RWPE2 (cell line): ENCODE measurements around the gene MYL10.

ENCODE experiments used
- ATAC-seq: fragments of 200-7000 bp; cut with Tn5 transposase; 3 replicates; pipeline ENCODE4 v1.9.1; 2021; ENCODE audit warnings: low read depth
- DNase-seq: peaks from one replicate; pipeline ENCODE4 v3.0.0-alpha.2; 2020; ENCODE audit warnings: low spot score
- H3K27ac ChIP-seq: fragments of 450-650 bp; 2 replicates; pipeline ENCODE4 v1.5.1; 2017; ENCODE audit warnings: mild to moderate bottlenecking; ENCODE audit not compliant: poor library complexity, severe bottlenecking
- H3K27me3 ChIP-seq: fragments of 250-450 bp; sonication (Bioruptor Pico); 2 replicates; pipeline ENCODE4 v1.5.1; 2021; ENCODE audit warnings: mild to moderate bottlenecking, moderate library complexity; ENCODE audit not compliant: insufficient read depth, poor library complexity, severe bottlenecking
- H3K36me3 ChIP-seq: fragments of 250-450 bp; sonication (Bioruptor Pico); 2 replicates; pipeline ENCODE4 v1.5.1; 2020; ENCODE audit warnings: low read depth, mild to moderate bottlenecking, moderate library complexity
- H3K4me1 ChIP-seq: fragments of 250-450 bp; sonication (Bioruptor Pico); 2 replicates; pipeline ENCODE4 v1.5.1; 2021; ENCODE audit warnings: mild to moderate bottlenecking, moderate library complexity; ENCODE audit not compliant: insufficient read depth, poor library complexity, severe bottlenecking
- H3K4me3 ChIP-seq: fragments of 250-450 bp; sonication (Bioruptor Pico); 2 replicates; pipeline ENCODE4 v1.5.1; 2021; ENCODE audit warnings: mild to moderate bottlenecking, moderate library complexity; ENCODE audit not compliant: severe bottlenecking
- H3K9me3 ChIP-seq: fragments of 250-450 bp; sonication (Bioruptor Pico); 2 replicates; pipeline ENCODE4 v1.5.1; 2021; ENCODE audit warnings: mild to moderate bottlenecking, moderate library complexity; ENCODE audit not compliant: severe bottlenecking
- TF ChIP-seq, protein P1 (sequence below): fragments of 450-650 bp; IDR thresholded peaks from one replicate; pipeline ENCODE4 v1.5.1; 2017; ENCODE audit warnings: mild to moderate bottlenecking, moderate library complexity; ENCODE audit not compliant: poor library complexity, severe bottlenecking

MYL10 gene

DNA sequence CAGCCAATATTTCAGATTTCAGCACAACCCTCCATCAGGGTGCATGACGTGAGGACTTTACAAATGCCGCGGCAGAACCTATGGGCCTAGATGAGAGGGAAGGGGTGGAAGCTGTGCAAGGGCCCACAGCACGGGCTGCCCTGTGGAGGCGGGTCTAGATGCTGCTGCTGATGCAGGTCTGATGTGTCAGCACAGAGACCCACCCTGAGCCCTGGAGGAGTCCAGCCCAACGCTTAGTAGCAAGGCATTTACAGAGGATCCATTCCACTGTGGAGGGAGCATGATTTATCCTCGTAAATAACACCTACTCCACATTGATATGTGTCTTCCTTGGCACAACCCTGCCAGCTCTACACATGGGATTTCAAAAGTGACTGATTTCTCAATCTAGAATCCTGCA is 48.5 kb downstream of the MYL10 start:
- H3K27ac ChIP-seq = no peak overlapping the region
- TF ChIP-seq, protein P1, sequence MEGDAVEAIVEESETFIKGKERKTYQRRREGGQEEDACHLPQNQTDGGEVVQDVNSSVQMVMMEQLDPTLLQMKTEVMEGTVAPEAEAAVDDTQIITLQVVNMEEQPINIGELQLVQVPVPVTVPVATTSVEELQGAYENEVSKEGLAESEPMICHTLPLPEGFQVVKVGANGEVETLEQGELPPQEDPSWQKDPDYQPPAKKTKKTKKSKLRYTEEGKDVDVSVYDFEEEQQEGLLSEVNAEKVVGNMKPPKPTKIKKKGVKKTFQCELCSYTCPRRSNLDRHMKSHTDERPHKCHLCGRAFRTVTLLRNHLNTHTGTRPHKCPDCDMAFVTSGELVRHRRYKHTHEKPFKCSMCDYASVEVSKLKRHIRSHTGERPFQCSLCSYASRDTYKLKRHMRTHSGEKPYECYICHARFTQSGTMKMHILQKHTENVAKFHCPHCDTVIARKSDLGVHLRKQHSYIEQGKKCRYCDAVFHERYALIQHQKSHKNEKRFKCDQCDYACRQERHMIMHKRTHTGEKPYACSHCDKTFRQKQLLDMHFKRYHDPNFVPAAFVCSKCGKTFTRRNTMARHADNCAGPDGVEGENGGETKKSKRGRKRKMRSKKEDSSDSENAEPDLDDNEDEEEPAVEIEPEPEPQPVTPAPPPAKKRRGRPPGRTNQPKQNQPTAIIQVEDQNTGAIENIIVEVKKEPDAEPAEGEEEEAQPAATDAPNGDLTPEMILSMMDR = no peak
- no peaks in the 10 kb centered on the region for H3K4me1 ChIP-seq
- no peaks in the 10 kb centered on the region for H3K36me3 ChIP-seq
- H3K4me3 ChIP-seq = no peak overlapping the region
- no peaks in the 10 kb centered on the region for H3K9me3 ChIP-seq
- peak; percentile 9 for DNase-seq
- no peak for ATAC-seq
- H3K27me3 ChIP-seq = no peaks in the 10 kb centered on the region

DNA sequence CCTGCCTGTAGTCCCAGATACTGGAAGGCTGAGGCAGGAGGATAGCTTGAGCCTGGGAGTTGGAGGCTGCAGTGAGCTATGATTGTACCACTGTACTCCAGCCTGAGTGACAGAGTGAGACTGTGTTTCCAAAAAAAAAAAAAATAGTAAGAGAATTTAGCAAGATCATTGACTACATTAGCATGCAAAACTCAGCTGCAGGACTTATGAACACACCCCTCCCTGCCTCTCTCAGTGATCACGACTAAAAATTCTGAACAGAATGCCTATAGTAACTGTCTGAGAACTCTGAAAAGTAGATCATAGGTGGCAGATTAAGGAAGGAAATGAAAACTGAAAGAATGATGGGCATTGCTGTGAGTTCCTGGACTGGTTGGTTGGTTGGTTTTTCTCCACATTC is 50.5 kb downstream of the MYL10 start:
- no peak overlapping the region for H3K4me3 ChIP-seq
- no peaks in the 10 kb centered on the region for H3K4me1 ChIP-seq

DNA sequence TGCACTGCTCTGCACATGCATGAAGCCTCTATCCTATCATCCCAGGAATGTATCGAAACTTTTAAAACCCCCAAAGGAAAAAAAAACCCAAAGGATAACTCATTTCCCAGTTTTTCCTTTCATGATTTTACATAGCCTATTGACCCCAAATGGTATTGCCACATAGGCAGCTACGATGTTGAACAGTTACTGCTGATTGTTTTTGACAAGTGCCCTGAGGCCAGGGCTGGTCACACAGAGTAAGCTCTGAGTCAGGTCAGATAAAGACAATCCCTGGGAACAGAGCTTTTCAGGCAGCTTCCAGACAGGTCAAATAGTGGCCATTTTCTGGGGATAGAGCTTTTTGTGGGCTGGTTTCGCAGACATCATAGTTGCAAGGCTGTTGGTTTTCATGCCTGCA is 52.1 kb downstream of the MYL10 start:
- H3K36me3 ChIP-seq = no peaks in the 10 kb centered on the region
- H3K27me3 ChIP-seq = no peaks in the 10 kb centered on the region
- no peaks in the 10 kb centered on the region for H3K4me1 ChIP-seq
- no peak overlapping the region for H3K4me3 ChIP-seq
- H3K9me3 ChIP-seq = no peaks in the 10 kb centered on the region
- TF ChIP-seq, protein P1 = no peak
- no peak for ATAC-seq
- H3K27ac ChIP-seq = no peak overlapping the region
- peak; percentile 6 for DNase-seq

More for the DNA sequence above, 50.5 kb downstream of the MYL10 start:
- Histone ChIP-seq H3K36me3 (no peaks in the 10 kb centered on the region), H3K27ac (no peak overlapping the region), H3K9me3 (no peaks in the 10 kb centered on the region), H3K27me3 (no peaks in the 10 kb centered on the region)
- no peak for ATAC-seq
- peak; percentile 2 for DNase-seq
- TF ChIP-seq, protein P1 = no peak

DNA sequence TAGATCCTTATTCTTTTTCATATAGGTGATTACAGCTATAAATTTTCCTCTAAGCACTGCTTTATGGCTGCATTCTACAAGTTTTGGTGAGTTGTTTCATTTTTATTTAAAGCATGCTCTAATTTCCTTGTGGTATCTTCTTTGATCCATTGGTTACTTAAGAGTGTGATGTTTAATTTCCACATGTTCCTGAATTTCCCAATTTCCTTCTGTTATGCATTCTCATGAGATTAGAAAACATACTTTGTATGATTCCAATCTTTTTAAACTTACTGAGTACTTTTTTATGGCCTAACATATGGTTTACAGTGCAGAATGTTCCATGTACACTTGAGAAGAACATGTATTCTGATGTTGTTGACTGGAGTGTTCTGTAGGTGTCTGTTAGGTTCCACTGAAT is 53.4 kb downstream of the MYL10 start:
- Histone ChIP-seq H3K27ac (no peak overlapping the region), H3K4me3 (no peak overlapping the region)

GRCh38 chr7:101575168-101575567 is 53.9 kb downstream of the MYL10 start:
- no peak overlapping the region for H3K4me3 ChIP-seq
- no peaks in the 10 kb centered on the region for H3K36me3 ChIP-seq
- ATAC-seq (no peak), DNase-seq (peak; percentile 2)
- no peak overlapping the region for H3K27ac ChIP-seq
- no peaks in the 10 kb centered on the region for H3K27me3 ChIP-seq
- TF ChIP-seq, protein P1 = no peak
- H3K4me1 ChIP-seq = no peaks in the 10 kb centered on the region
- H3K9me3 ChIP-seq = peaks cover 5% of the 10 kb centered on the region

More for the DNA sequence above, 53.4 kb downstream of the MYL10 start:
- H3K27me3 ChIP-seq = no peaks in the 10 kb centered on the region
- DNase-seq (no peak), ATAC-seq (no peak)
- TF ChIP-seq, protein P1 = no peak
- H3K36me3 ChIP-seq = no peaks in the 10 kb centered on the region
- peaks cover 2% of the 10 kb centered on the region for H3K9me3 ChIP-seq
- H3K4me1 ChIP-seq = no peaks in the 10 kb centered on the region
